ENCODE data around the gene ELFN2.
A peak's percentile ranks its signal among the peaks of the same experiment; 100 is the strongest.

ELFN2 gene

DNA sequence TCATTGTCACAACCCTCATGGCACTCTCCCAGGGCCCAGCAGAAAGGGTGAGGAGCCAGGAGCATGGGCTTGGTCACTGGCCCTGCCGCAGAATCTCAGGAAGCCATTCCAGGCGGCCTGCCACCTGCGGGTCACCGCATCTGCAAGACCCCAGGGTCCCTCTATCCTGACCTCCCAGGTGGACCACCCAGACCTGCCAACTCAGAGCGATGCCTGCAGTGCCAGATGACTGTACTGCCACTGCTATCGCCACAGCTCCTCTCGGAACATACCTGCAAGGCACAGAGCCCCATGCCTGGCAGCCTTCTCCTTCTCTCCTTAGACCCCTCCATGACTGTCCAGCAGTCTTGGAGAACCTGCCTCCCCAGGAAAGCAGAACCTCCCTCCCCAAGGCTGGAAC lies 26.4 kb upstream of the ELFN2 start:
- DNase-seq, result no peak

DNA sequence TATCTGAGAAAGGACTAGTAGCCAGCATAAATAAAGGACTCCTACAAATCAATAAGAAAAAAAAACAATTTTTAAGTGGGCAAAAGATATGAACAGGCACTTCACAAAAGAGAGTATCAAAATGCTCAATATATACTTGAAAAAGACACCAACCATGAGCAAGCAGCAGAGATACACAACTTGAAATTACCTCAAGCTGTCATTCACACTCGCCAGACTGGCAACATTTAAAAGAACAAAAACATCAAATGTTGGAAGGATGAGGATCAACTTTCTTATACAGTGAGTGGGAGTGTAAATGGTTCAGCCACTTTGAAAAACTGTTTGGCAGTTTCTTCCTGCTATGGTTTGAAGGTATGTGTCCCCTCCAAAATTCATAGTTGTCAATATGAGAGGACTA lies 23.9 kb upstream of the ELFN2 start:
- DNase-seq, result no peak

DNA sequence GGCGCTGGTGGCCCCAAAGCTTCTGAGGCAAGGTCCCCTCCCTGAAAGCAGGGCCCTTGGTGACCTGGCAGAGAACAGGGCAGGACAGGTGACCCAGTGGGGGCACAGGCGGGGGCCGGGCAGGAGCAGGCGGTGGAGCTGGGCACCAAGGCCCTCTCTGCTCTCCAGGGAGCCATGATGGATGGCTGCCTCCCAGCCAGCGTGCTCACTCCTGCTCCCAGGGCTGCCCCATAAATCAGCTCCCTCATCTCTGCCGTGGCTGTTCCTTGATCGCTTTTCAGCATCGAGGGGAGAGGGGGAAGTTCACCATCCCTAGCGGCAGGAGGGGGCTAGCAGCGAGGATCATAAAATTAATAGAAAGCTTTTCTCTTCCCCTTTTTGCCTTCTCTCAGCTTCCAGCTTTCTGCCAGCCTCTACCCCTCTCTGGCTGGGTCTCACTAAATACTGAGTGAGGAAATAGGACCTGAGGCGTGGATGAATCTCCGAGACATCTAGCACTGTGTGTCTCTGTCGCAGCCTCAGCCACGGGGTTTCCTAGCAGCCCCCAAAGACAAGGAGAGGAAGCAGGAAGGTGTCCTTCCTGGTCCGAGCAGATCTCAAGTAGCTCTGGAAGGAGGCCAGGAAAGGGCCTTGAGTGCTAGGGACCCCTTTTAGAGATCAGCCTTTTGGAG lies 22.2 kb upstream of the ELFN2 start:
- no peak for DNase-seq

DNA sequence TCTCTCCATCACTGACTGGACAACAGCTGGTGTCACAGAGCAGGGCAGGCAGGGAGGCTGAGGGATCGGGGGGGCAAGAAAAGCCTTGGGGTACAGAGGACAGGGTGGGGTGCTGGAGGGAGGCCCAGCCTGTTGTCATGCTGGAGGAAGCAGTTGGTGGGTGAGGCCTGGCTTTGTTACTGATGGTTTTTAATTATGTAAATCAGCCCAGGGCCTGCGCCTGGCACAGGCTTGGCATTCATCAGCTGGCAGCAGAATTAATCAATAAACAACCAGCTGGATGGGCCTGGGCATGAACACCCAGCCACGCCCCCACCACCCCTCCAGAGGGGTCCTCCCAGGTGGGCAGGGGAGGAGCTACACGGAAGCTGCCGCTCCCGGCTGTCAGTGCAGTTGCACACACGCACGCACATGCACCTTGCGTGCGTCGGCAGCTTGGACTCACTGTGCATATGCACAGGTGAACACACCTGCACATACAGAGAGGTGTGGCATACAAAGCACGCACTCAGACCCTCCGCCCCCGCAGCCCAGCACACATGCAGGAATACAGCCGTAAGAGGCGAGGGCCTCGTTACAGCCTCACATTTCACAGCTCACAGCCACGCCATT lies 21.3 kb upstream of the ELFN2 start:
- DNase-seq, result no peak

DNA sequence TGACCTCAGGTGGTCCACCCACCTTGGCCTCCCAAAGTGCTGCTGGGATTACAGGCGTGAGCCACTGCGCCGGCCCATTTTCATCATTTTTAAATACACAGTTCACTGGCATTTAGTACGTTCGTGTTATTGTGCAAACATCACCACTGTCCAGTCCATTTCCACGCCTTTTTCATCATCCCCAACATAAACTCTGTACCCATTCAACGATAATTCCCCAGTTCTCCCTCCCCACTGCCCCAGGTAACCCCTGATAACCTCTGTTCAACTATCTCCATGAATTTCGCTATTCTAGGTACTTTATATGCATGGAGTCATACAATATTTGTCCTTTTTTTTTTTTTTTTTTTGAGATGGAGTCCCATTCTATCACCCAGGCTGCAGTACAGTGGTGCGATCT lies 18.2 kb upstream of the ELFN2 start:
- DNase-seq, result no peak

DNA sequence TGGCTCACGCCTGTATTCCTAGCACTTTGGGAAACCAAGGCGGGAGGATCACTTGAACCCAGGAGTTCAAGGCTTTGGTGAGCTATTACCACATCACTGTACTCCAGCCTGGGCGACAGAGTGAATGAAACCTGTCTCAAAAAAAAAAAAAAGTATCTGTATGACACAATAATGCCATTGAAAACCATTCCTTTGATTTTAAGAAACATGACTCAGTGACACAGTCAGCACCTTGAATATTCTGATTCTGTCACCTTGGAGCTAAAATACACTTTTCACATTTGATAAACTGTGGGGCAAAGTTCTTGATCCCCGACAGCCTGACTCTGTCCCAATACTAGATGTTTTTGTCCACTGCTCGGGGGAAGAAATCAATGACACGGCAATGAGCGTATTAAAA lies 16.7 kb upstream of the ELFN2 start:
- DNase-seq, result no peak

DNA sequence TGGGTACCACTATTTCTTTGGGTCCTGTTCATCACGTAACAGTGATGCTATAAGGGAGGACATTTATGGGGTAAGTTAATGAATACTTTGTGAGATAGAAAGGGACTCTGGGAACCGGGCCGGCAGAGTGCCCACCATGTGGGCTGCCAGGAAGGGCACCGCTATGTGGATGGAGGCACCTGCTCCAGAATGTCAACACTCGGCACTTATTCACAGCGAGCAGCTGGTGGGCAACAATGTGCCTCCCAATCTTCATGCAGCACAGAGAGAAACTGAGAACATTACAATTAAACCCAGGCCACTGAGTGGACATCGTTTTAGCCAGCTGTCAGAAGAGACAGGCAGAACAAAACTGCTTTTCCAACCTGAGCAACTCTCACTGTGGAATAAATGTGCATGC lies 15.8 kb upstream of the ELFN2 start:
- DNase-seq, result no peak

DNA sequence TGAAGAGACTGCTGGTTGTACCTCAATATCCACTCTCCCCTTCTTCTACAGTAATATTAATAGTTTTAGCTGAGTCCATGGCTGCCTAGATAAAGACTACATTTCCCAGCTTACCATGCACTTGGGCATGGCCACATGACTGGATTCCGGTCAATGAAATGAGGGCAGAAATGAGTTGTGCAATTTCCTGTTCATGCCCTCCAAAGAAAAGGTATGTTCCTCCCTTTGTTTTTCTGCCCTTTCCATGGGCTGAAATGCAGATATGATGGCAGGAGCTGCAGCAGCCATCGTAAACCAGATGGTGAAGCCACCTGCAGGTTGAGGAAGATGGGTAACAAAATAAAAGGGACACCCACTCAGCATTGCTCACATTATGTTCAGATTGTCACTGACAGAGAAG lies 15.3 kb upstream of the ELFN2 start:
- DNase-seq, result no peak

DNA sequence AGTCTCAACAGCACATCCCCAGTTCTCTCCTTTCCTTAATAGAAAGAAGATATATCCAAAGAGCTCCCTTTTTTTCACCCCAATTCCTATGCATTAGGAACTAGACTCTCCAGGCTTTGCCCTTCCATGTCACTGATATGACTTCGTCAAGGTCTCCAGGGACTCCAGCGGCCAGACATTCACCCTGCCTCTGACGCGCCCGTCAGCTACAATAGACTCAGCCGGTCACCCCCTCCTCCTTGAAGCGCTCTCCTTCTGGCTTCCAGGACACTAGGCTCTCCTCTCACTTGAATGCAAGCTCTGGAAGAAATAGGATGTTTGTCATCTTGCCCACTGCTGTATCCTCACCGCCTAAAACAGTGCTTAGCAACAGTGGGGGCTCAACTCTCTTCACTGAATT lies 14.9 kb upstream of the ELFN2 start:
- no peak for DNase-seq

DNA sequence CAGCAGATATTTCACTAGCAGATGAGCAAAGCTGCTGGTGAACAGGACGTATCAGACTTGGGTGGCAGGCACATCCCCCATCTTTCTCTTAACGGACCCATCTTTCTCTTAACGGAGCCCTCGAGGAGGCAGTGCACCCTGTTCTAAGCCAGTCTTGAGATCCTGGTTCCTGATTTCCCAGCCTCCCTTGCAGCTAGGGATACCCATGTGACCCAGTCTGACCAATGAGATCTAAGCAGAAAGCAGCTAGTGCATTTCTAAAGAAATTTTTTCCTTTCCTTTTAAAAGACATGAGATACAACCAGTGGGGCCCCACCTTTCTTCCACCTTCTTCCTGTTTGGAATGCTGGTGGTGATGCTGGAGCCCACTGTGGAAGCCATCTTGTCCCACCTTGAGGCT lies 13.6 kb upstream of the ELFN2 start:
- DNase-seq, result no peak

DNA sequence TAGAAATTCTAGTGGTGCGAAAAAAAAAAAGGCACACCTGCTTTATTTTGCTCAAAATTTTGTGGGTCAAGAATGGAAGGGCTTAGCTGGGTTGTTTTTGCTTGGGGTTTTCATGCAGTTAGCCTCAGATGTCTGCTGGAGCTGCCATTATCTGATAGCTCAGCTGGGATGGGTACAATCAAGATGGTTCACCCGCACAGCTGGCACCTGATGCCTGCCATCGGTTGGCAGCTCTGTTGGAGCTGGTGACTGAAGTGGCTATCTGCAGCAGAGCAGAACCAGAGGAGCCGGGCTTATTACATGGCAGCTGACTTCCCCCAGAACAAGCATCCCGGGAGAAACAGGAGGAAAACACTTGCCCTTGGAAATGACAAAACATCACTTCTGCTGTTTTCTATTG lies 12.1 kb upstream of the ELFN2 start:
- DNase-seq, result no peak

DNA sequence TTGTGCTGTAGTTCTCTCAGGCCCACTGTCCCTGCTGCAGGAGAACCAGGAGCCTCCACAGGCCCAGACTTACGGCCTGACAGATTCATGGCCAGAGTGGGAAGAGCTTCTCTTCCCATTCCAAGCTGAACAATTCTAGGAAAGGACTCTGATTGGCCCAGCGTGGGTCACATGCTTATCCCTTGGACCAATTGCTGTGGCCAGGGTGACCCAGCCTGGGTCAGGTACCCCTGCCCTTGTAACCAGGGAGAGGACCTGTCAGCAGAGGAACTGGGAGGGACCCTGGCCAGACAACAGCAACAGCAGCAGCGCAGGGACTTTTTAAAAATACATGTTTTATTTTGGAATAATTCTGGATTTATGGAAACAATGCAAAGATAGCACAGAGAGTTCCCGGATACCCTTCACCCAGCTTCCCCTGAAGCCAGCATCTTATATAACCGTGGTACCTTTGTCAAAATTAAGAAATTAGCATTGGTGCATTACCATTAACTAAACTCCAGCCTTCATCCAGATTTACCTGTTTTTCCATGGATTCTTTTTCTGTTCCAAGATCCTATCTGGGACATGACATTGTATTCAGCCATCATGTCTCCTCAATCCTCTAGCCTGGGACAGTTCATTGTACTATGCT lies 8.8 kb upstream of the ELFN2 start:
- no peak for DNase-seq

DNA sequence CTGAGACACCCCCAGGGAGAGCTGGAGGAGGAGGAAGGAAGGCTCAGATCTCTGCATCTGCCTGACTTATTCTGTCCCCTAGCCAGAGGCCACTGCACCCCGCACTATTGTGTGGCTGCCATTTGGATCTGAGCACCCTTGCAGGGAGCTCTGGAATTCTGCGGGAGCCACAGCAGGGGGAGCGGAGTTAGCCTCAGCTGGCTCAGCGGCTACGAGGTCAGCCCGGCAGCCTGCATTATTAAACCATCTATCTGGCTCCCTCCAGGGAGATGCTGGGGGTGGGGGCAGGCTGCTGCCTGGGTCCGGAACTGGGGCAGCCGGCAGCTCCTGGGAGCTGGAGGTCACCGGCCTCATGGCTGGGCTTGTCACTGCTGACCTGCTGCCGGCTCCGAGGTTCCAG lies 6.5 kb upstream of the ELFN2 start:
- DNase-seq, result no peak

DNA sequence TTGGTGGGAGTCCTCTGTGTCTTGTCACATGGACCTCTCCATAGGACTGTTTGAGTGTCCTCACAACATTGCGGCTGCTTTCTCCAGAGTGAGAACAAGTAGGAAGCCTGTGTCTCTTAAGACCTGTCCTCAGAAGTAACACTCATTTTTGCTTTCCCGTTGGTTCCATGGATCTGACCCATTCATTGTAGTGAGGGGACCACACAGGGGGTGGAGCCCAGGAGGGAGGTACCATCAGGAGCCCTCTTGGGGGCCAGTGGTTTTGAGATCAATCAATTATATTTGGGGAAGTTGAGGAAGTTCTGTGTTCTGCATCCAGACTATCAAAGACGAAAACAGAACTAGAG lies 5.4 kb upstream of the ELFN2 start:
- no peak for DNase-seq

DNA sequence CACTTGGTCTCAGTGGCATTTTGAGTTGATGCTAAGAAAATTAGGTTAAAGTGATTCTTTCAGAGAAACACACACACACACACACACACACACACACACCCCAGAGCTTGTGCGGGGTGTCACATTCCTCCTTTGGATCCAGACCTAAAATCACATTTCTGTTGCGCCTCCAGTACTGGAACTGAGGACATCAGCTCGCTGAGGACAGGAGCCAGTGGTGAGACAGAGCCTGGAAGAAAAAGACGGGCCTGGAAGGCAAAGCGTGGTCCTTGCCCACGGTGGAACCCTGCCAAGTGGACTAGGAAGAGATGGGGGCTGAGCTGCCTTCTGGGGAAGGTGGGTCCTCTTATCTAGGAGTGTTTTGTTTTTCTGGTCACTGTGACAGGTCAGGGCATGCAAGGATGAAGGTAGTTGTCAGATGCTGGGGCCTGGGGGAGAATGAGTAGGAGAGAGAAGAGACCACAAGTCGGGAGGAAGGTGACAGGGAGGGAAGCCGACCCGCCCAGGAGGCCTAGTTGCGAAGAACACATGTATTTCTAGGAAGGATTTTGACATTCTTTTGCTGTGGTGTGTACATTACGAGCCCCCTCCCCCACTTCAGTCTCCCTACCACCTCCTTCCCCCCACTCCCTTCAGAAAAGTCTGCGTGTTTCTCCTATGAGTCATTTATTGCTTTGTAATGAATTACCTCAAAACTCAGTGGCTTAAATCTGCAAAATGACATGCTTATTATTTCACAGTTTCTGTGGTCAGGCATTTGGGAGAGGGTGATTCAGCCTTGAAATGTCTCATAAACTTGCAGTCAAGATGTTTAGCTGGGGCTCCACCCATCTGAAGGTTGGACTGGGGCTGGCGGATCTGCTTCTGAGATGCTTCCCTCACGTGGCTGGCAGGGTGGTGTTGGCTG lies 4.8 kb upstream of the ELFN2 start:
- DNase-seq, result no peak

DNA sequence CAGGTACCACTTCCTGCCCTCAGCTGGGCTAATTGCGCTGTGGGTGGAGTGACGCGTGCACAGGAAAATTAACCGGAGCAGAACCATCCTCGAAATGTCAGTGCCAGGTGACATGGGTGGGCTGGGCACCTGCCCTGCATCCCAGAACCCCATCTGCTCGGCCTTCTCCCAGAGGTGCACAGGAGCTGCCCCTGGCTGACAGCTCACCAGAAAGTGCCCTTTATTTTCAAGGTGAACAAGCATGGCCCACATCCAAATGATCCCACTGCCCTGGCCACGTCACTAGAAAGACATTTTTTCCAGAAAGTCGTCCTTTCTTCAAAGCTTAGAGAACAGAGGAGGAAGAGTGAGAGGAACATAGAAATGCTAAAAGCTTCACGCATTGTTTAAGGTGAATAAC lies 4.1 kb upstream of the ELFN2 start:
- no peak for DNase-seq

DNA sequence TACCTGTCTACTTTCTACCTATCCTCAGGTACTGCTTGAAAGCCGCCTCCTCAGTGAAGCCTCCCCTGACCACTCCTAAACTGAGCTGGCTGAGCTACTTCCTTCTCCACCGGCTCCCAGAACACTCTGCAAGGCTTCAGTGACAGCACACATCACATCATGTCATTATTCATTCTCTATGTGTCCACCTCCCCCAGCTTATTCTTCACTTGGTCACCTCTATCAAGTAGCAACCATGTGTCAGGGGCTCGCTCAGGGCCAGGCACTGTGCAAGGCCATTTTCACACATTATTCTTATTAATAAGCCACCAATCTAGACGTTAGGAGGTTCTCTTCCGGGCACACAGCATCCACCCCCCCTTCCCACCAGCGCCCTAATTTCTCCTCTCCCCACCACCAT lies 3.7 kb upstream of the ELFN2 start:
- DNase-seq, result no peak

DNA sequence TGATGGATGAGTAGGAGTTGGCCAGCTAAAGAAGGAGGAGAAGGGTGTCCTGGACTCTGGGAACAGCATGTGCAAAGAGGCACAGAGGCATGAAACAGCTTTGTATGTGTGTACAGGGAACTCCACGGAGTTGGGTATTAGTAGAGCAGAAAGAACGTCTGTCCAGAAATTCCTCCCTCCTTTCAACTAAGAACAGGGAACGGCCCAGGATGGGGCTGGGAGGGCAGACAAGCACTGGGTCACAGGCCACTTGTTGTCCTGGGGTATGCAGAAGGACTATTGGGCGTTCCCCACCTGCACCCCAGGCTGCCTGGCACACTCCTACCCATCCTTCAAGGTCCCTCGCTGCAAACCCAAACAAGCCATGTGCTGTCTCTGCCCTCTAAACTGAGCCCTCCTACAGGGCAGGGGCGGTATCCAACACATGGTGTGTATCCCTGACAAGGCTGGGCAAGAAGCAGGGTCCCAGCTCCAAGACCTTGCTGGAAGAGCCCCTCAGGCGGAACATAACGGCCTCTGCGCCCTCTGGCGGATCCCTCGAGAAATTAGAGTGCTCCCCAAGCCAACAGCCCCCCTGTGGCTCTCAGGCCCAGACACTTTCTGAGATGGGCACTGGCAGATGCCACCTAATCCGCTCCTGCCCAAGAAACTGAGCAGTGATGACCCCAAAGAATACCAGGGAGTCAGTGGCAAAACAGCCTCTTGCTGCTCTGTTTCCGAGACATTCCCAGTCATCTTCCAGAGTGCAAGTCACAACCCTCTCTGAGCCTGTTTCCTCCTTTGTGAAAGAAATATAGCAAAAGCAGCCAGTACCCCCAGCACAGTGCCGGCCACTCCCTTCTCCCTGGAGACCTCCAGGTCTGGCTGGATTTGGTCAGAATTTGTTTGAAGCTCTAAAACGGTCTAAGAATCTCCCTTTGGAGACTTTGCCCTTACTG lies 1.6 kb upstream of the ELFN2 start:
- peak; percentile 64 for DNase-seq

DNA sequence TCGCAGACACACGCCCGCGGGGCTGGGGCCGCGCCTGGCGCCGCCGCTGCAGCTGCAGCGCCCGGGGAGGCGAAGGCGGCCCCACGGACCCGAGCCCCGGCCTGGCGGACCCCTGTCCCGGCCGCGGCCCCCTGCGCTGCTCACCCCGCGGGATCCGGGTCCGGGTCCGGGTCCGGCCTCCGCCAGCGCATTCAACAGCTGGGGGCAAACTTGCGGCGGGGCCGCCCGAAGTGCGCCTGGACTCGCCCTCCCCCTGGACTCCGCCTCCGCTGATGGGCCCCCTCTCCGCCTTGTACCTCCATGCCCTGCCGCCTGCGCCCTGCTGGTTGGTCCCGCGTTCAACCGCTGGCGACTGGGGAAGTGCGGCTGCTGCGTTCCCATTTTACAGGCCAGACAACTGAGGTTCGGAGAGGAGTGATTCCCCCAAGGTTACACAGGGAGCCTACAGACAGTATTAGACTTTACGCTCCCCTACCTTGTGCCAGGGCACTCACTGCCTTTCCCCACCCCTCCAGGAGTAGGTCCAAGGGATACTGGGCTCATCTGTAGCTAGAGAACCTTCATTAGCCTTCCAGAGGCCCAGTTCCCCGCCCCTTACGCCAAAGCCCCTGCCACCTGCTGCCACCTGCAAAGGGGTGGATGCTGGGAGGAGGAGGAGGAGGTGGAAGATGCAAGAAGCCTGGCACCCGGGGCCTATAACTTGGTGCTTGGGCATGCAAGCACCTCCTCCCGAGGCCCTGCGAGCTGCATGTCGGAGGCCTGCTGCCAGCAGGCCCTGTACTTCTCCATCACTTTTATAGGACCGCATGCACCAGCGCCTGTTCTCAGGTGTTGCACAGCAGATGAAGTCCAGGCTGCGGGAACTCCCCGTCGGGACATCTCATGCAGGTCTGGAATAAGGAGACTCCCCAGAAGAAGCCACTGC lies 694 bp upstream of the ELFN2 start:
- DNase-seq, result no peak

DNA sequence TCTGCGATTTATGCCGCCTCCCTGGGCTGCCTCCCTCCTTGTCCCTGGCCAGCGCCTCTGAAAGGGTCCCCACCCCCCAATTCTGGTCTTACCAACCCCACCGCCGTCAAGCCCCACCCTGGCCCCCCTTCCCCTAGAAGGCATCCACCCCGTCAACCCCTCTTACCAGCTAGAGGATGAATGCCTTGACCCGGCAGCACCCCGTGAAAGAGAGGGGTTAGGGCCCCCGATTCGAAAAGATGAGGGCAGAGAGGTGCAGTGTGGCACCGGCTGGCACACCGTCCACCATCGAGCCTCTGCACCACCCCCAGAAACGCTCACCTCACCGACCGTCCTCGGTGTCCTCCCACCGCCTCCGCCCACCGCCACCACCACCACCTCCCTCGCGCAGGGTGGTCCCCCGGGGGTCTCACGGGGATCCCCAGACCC lies 559 bp downstream of the ELFN2 start:
- no peak for DNase-seq

All from activated naive CD4-positive, alpha-beta T cell treated with anti-CD3 and anti-CD28 coated beads, Interleukin-2, amount 50 U/mL, for 16 hours (primary cell).